HG02884 (cell line): Measurements from ENCODE around the gene ARMH4.

Experiments used
- ATAC-seq: cut with Tn5 transposase; IDR thresholded peaks from one replicate; pipeline ENCODE4 v1.9.1; 2021; ENCODE audit warnings: mild to moderate bottlenecking, moderate library complexity; ENCODE audit not compliant: unreplicated experiment

Gene ARMH4

GRCh38 chr14:58100735-58101368, 51.2 kb downstream of the ARMH4 start:
- no peak for ATAC-seq

GRCh38 chr14:58099682-58100081, 52.3 kb downstream of the ARMH4 start:
- ATAC-seq = no peak

GRCh38 chr14:58098507-58098906, 53.5 kb downstream of the ARMH4 start:
- ATAC-seq = no peak

- no peak for ATAC-seq
Observed at GRCh38 chr14:58096731-58097130, 55.3 kb downstream of the ARMH4 start.

GRCh38 chr14:58091883-58092630, 60.0 kb downstream of the ARMH4 start:
- no peak for ATAC-seq

GRCh38 chr14:58089612-58090011, 62.4 kb downstream of the ARMH4 start:
- ATAC-seq = no peak

- no peak for ATAC-seq
Observed at GRCh38 chr14:58088961-58089360, 63.1 kb downstream of the ARMH4 start.

- ATAC-seq = no peak
Observed at GRCh38 chr14:58085877-58086276, 66.1 kb downstream of the ARMH4 start.

- ATAC-seq = no peak
Observed at GRCh38 chr14:58082491-58083098, 69.4 kb downstream of the ARMH4 start.

GRCh38 chr14:58082011-58082410, 70.0 kb downstream of the ARMH4 start:
- no peak for ATAC-seq

- ATAC-seq = no peak
Observed at GRCh38 chr14:58078471-58078870, 73.5 kb downstream of the ARMH4 start.

GRCh38 chr14:58078068-58078467, 73.9 kb downstream of the ARMH4 start:
- ATAC-seq = no peak

- ATAC-seq = no peak
Observed at GRCh38 chr14:58077621-58078020, 74.4 kb downstream of the ARMH4 start.

- ATAC-seq = no peak
Observed at GRCh38 chr14:58073516-58073915, 78.5 kb downstream of the ARMH4 start.

- peak; percentile 82 for ATAC-seq
Observed at GRCh38 chr14:58072288-58073071, 79.5 kb downstream of the ARMH4 start.

- no peak for ATAC-seq
Observed at GRCh38 chr14:58071341-58071740, 80.7 kb downstream of the ARMH4 start.

- no peak for ATAC-seq
Observed at GRCh38 chr14:58068306-58068705, 83.7 kb downstream of the ARMH4 start.

GRCh38 chr14:58066115-58066514, 85.9 kb downstream of the ARMH4 start:
- no peak for ATAC-seq

GRCh38 chr14:58061581-58061980, 90.4 kb downstream of the ARMH4 start:
- no peak for ATAC-seq

GRCh38 chr14:58060898-58061297, 91.1 kb downstream of the ARMH4 start:
- no peak for ATAC-seq

- no peak for ATAC-seq
Observed at GRCh38 chr14:58060077-58060476, 91.9 kb downstream of the ARMH4 start.
